ENCODE data around the gene FDPS.

FDPS gene

GRCh38 chr1:155304558-155305063, 4.1 kb upstream of the FDPS start:
- no peaks in the 10 kb centered on the region for H3K36me3 ChIP-seq (ENCODE audit: control insufficient read depth, insufficient read depth, low read length, severe bottlenecking)
- DNase-seq (ENCODE audit: low read depth) = no peak
- no peaks in the 10 kb centered on the region for H3K9me3 ChIP-seq (ENCODE audit: control insufficient read depth, low read length)
- H3K27me3 ChIP-seq (replicated peaks; ENCODE audit: control insufficient read depth, insufficient read depth, low read length) = peaks cover 2% of the 10 kb centered on the region
- no peak overlapping the region for H3K9ac ChIP-seq (ENCODE audit: low read length)
- H3K4me1 ChIP-seq (ENCODE audit: control insufficient read depth, insufficient read depth, low read length) = peaks cover 7% of the 10 kb centered on the region
- H3K4me3 ChIP-seq (ENCODE audit: low read length) = no peak overlapping the region

- Histone ChIP-seq H3K27me3 (replicated peaks; ENCODE audit: control insufficient read depth, insufficient read depth, low read length) (peaks cover 2% of the 10 kb centered on the region), H3K9ac (ENCODE audit: low read length) (no peak overlapping the region), H3K9me3 (ENCODE audit: control insufficient read depth, low read length) (no peaks in the 10 kb centered on the region), H3K36me3 (ENCODE audit: control insufficient read depth, insufficient read depth, low read length, severe bottlenecking) (peaks cover 8% of the 10 kb centered on the region), H3K4me3 (ENCODE audit: low read length) (no peak overlapping the region), H3K4me1 (ENCODE audit: control insufficient read depth, insufficient read depth, low read length) (peaks cover 20% of the 10 kb centered on the region)
- no peak for DNase-seq (ENCODE audit: low read depth)
Measured at GRCh38 chr1:155305881-155306391, 2.7 kb upstream of the FDPS start.

- H3K36me3 ChIP-seq (ENCODE audit: control insufficient read depth, insufficient read depth, low read length, severe bottlenecking) = peaks cover 17% of the 10 kb centered on the region
- no peak overlapping the region for H3K9ac ChIP-seq (ENCODE audit: low read length)
- no peaks in the 10 kb centered on the region for H3K9me3 ChIP-seq (ENCODE audit: control insufficient read depth, low read length)
- peaks cover 30% of the 10 kb centered on the region for H3K4me1 ChIP-seq (ENCODE audit: control insufficient read depth, insufficient read depth, low read length)
- no peaks in the 10 kb centered on the region for H3K27me3 ChIP-seq (replicated peaks; ENCODE audit: control insufficient read depth, insufficient read depth, low read length)
- DNase-seq (ENCODE audit: low read depth) = peak; percentile 40
- no peak overlapping the region for H3K4me3 ChIP-seq (ENCODE audit: low read length)
Measured at GRCh38 chr1:155307247-155307740, 1.4 kb upstream of the FDPS start.

GRCh38 chr1:155309423-155310021, 856 bp downstream of the FDPS start:
- DNase-seq (ENCODE audit: low read depth) = peak; percentile 50
- Histone ChIP-seq H3K9me3 (ENCODE audit: control insufficient read depth, low read length) (no peaks in the 10 kb centered on the region), H3K27me3 (replicated peaks; ENCODE audit: control insufficient read depth, insufficient read depth, low read length) (no peaks in the 10 kb centered on the region), H3K4me1 (ENCODE audit: control insufficient read depth, insufficient read depth, low read length) (peaks cover 30% of the 10 kb centered on the region), H3K36me3 (ENCODE audit: control insufficient read depth, insufficient read depth, low read length, severe bottlenecking) (peaks cover 35% of the 10 kb centered on the region), H3K4me3 (ENCODE audit: low read length) (peak overlapping the region; percentile 99), H3K9ac (ENCODE audit: low read length) (peak overlapping the region; percentile 99)

GRCh38 chr1:155313261-155313660, 4.6 kb downstream of the FDPS start:
- Histone ChIP-seq H3K9me3 (ENCODE audit: control insufficient read depth, low read length) (no peaks in the 10 kb centered on the region), H3K36me3 (ENCODE audit: control insufficient read depth, insufficient read depth, low read length, severe bottlenecking) (peaks cover 64% of the 10 kb centered on the region), H3K4me1 (ENCODE audit: control insufficient read depth, insufficient read depth, low read length) (peaks cover 30% of the 10 kb centered on the region), H3K4me3 (ENCODE audit: low read length) (no peak overlapping the region), H3K9ac (ENCODE audit: low read length) (no peak overlapping the region), H3K27me3 (replicated peaks; ENCODE audit: control insufficient read depth, insufficient read depth, low read length) (no peaks in the 10 kb centered on the region)
- no peak for DNase-seq (ENCODE audit: low read depth)

GRCh38 chr1:155316922-155317321, 8.3 kb downstream of the FDPS start:
- DNase-seq (ENCODE audit: low read depth) = no peak
- Histone ChIP-seq H3K9ac (ENCODE audit: low read length) (peak overlapping the region; percentile 22), H3K36me3 (ENCODE audit: control insufficient read depth, insufficient read depth, low read length, severe bottlenecking) (peaks cover 70% of the 10 kb centered on the region), H3K4me3 (ENCODE audit: low read length) (no peak overlapping the region), H3K9me3 (ENCODE audit: control insufficient read depth, low read length) (no peaks in the 10 kb centered on the region), H3K4me1 (ENCODE audit: control insufficient read depth, insufficient read depth, low read length) (peaks cover 38% of the 10 kb centered on the region), H3K27me3 (replicated peaks; ENCODE audit: control insufficient read depth, insufficient read depth, low read length) (no peaks in the 10 kb centered on the region)

- Histone ChIP-seq H3K4me1 (ENCODE audit: control insufficient read depth, insufficient read depth, low read length) (peaks cover 41% of the 10 kb centered on the region), H3K9ac (ENCODE audit: low read length) (peak overlapping the region; percentile 22), H3K4me3 (ENCODE audit: low read length) (no peak overlapping the region), H3K27me3 (replicated peaks; ENCODE audit: control insufficient read depth, insufficient read depth, low read length) (no peaks in the 10 kb centered on the region), H3K9me3 (ENCODE audit: control insufficient read depth, low read length) (no peaks in the 10 kb centered on the region), H3K36me3 (ENCODE audit: control insufficient read depth, insufficient read depth, low read length, severe bottlenecking) (peaks cover 60% of the 10 kb centered on the region)
- DNase-seq (ENCODE audit: low read depth) = no peak
Measured at GRCh38 chr1:155318082-155318481, 9.4 kb downstream of the FDPS start.

- Histone ChIP-seq H3K9ac (ENCODE audit: low read length) (peak overlapping the region; percentile 86), H3K4me1 (ENCODE audit: control insufficient read depth, insufficient read depth, low read length) (peaks cover 41% of the 10 kb centered on the region), H3K27me3 (replicated peaks; ENCODE audit: control insufficient read depth, insufficient read depth, low read length) (no peaks in the 10 kb centered on the region), H3K4me3 (ENCODE audit: low read length) (no peak overlapping the region), H3K9me3 (ENCODE audit: control insufficient read depth, low read length) (no peaks in the 10 kb centered on the region), H3K36me3 (ENCODE audit: control insufficient read depth, insufficient read depth, low read length, severe bottlenecking) (peaks cover 48% of the 10 kb centered on the region)
- DNase-seq (ENCODE audit: low read depth) = no peak
Measured at GRCh38 chr1:155319536-155319935, 10.9 kb downstream of the FDPS start.

GRCh38 chr1:155320252-155320651, 11.6 kb downstream of the FDPS start:
- Histone ChIP-seq H3K4me3 (ENCODE audit: low read length) (peak overlapping the region; percentile 97), H3K9ac (ENCODE audit: low read length) (peak overlapping the region; percentile 86), H3K27me3 (replicated peaks; ENCODE audit: control insufficient read depth, insufficient read depth, low read length) (no peaks in the 10 kb centered on the region), H3K36me3 (ENCODE audit: control insufficient read depth, insufficient read depth, low read length, severe bottlenecking) (peaks cover 41% of the 10 kb centered on the region), H3K4me1 (ENCODE audit: control insufficient read depth, insufficient read depth, low read length) (peaks cover 45% of the 10 kb centered on the region), H3K9me3 (ENCODE audit: control insufficient read depth, low read length) (no peaks in the 10 kb centered on the region)
- no peak for DNase-seq (ENCODE audit: low read depth)

GRCh38 chr1:155320661-155321617, 12.3 kb downstream of the FDPS start, which contains the start of gene RUSC1:
Gene RUSC1 (plus strand): TSS chr1:155320894. CDS start chr1:155321774, 880 bp downstream.
- Histone ChIP-seq H3K27me3 (replicated peaks; ENCODE audit: control insufficient read depth, insufficient read depth, low read length) (no peaks in the 10 kb centered on the region), H3K9me3 (ENCODE audit: control insufficient read depth, low read length) (no peaks in the 10 kb centered on the region), H3K4me1 (ENCODE audit: control insufficient read depth, insufficient read depth, low read length) (peaks cover 52% of the 10 kb centered on the region), H3K4me3 (ENCODE audit: low read length) (peak within 1 kb of the TSS; percentile 97), H3K36me3 (ENCODE audit: control insufficient read depth, insufficient read depth, low read length, severe bottlenecking) (peaks cover 41% of the 10 kb centered on the region), H3K9ac (ENCODE audit: low read length) (peak within 1 kb of the TSS; percentile 86)
- peak; percentile 87 for DNase-seq (ENCODE audit: low read depth)
